ENCODE data around the gene CEP85. TPM values are rescaled to one million over a fixed set of nuclear protein-coding genes. Genes with fewer than 3 reads are reported as not detected.

Gene CEP85, protein sequence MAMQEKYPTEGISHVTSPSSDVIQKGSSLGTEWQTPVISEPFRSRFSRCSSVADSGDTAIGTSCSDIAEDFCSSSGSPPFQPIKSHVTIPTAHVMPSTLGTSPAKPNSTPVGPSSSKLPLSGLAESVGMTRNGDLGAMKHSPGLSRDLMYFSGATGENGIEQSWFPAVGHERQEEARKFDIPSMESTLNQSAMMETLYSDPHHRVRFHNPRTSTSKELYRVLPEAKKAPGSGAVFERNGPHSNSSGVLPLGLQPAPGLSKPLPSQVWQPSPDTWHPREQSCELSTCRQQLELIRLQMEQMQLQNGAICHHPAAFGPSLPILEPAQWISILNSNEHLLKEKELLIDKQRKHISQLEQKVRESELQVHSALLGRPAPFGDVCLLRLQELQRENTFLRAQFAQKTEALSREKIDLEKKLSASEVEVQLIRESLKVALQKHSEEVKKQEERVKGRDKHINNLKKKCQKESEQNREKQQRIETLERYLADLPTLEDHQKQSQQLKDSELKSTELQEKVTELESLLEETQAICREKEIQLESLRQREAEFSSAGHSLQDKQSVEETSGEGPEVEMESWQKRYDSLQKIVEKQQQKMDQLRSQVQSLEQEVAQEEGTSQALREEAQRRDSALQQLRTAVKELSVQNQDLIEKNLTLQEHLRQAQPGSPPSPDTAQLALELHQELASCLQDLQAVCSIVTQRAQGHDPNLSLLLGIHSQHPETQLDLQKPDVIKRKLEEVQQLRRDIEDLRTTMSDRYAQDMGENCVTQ
- 4.6 and 5.4 TPM in 2 replicates for total RNA-seq

DNA sequence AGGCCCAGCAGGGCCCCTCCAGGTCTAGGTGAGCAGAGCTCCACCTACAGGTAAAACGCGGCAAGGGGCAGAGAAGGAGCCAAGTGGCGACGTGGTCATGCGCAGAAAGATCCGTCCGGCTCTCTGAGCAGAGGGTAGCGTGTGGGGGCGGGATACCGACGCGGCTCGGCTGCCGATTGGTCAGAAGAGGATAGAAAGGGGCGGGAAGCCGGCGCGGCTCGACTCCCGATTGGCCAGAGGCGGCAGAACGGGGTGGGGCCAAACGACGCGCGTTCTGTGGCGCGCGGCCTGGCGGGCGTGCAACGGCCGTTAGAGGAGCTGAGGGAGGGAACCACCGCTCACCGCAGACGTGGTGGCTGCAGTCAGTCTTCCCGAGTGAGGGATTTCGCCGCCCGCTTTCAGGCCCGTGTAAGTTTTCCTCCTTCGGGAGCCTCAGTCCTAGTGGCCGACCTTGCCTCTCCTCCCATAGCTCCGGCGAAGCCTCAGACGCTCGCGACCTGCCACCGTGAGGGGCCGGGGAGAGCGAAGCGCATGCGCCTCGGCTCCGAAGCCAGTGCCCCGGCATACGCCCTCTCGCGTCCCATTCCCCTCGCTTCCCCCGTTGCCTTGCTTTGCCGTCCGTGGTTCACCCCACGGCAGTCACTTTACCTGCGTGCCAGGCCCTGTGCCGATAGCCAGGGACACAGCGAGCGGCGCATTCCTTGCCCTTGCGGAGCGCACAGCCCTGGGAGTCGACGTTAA is at the start of gene CEP85:
TSS of gene CEP85 (plus strand) at position 298 of the 741 bp plus-strand sequence. CDS start 5,584 bp downstream, outside the sequence.

DNA sequence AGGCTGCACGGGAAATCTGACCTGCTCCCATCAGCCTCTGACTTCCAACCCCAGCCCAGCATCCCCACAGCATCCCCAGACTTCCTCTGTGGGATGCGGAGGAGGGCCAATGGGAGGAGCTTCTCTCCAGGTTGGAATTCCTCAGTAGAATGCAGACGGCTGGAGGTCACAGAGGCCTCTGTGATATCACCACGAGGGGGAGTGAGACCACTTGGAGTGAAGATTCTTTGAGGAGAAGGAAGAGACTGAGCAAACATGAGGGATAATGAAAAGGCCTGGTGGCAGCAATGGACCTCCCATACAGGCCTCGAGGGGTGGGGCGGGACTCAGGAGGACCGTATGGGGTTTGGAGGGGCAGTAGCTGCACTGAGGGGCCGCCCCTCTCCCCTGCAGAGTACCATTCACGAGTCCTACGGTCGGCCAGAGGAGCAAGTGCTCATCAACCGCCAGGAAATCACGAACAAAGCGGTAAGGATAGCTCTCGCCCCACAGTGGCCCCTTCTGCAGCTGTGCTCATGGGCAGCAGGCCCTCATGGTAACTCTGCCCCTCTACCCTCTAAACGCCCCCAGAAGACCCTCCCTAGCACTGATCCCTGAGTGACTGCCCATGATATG is 43.5 kb upstream of the CEP85 start, which contains the start of gene CATSPER4:
TSS of gene CATSPER4 (plus strand) at position 230 of the 615 bp plus-strand sequence. CDS start at position 256, 26 bp downstream.

DNA sequence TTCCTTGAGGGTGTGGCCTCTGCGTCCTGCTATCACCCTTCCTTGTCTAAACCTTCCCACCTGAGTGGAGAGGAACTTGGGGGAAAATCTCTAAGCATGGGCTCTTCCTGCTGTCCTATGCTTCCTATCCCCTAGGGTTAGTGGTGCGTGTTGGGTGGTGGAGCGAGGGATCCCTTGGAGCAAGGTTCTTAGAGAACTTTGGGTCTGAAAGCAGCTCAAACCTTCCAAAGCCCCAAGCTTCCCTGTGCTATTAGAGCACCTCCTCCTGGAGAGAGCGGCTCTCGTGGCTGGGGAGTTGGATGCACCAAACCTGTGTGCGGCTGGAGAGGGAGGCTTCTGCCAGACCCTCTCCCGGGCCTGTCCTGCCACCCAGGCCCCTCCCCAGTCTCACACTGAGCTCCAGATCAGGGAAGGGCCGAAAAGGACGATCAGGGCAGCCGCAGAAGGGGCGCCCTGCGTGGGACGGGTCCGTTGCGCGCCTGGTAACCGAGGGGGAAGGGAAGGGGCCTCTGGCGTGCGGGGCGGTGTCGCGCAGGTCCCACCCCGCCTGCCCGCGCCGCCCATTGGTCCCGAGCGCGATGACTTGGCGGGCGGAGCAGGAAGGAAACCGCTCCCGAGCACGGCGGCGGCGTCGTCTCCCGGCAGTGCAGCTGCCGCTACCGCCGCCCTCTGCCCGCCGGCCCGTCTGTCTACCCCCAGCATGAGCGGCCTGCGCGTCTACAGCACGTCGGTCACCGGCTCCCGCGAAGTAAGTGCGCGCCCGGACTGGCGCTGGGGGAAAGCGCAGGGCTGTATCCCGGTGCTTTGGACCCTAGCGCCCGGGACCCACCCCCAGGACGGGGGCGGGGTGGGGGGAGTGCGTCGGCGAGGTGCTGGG is 45.7 kb downstream of the CEP85 start, which contains the start of gene SH3BGRL3:
TSS of gene SH3BGRL3 (plus strand) at position 631 of the 877 bp plus-strand sequence. CDS start at position 701, 70 bp downstream.

DNA sequence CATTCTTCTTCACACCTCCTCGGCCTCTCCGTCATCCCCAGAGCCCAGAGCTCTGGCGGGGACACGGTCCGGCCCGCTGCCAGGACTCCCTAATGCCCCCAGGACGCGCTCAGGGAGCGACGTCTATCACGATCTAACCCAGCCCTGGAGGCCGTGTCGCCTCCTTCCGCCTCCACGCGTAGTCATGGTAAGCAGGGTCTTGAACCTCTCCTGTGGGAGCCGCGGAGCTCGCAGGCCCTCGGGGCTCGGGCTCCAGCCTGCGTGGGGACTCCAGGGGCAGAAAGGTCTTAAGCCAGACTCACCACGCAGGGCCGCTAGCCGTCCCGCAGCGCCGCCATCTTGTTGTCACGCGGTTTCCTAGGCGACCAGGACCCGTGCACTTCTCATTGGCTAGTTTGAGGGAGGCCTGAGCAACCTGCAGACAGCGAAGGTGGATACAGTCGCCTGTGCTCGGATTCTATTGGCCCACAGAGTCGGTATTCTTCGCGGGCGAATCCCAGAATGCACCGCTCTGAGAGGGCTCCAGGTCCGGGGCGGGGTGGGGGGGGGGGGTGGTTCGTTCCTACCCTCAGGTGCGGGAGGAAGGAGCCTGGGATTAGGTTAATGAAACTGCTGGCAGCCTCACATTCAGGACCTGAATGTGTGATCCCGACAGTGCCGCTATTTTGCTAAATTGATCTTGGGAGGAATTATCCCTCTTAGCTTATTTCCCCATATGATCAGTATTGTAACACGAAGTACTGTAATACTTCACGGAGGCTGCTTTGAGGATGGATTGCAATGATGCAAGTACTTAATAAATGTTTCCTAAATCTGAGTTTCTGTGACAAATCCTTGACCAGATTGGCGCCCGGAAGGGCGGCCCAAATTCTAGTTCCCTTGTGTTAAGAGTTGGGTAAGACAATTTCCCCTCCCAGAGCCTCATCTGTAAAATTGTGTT is 72.6 kb downstream of the CEP85 start, which contains the start of gene UBXN11:
TSS of gene UBXN11 (minus strand) at position 347 of the 940 bp plus-strand sequence. CDS start 3,753 bp downstream, outside the sequence.

DNA sequence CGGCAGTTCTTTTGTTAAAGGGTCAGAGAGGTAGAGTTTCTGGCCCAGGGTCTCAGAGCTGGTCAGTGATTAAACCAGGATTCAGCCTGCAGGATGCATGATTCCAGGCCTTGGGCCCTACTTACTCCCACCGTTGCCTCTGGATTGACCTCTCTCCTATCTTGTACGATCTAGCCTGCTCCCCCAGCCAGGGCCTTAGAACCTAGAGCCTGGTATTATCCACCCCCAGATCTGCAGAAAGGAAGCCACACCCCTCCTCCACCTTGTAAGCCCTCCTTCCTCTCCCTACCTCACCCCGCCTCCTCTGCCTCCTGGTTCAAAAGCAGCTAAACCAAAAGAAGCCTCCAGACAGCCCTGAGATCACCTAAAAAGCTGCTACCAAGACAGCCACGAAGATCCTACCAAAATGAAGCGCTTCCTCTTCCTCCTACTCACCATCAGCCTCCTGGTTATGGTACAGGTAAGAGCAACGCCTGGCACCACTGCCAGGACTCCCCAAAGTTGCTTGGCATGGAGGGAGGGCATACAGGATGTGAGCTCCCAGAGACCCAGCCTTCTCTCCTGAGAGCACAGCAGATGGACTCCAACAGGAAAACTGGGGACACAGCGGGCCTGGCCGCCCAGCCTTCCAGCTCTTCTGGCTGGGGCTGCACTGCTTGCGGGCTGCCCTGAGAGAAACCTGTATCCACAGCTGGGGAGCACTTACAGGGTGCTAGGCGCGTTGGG is 83.8 kb downstream of the CEP85 start, which contains the start of gene CD52:
TSS of gene CD52 (plus strand) at position 347 of the 726 bp plus-strand sequence. CDS start at position 407, 60 bp downstream.

Other genes with a start within 250 kb of the CEP85 start
- 6.6 and 8.3 TPM in 2 replicates for gene PAFAH2, start 236.1 kb upstream of the CEP85 start, total RNA-seq
- gene EXTL1, start 212.4 kb upstream of the CEP85 start, total RNA-seq = 0.52 and 0.56 TPM in 2 replicates
- not detected in 2 replicates for gene SLC30A2, start 188.1 kb upstream of the CEP85 start, total RNA-seq
- gene TRIM63, start 166.6 kb upstream of the CEP85 start, total RNA-seq = not detected in 2 replicates
- gene PDIK1L, start 122.4 kb upstream of the CEP85 start, total RNA-seq = 2.7 and 5.9 TPM in 2 replicates
- under 0.01 TPM in 1 of 2 replicates, not detected in the other for gene FAM110D, start 75.1 kb upstream of the CEP85 start, total RNA-seq
- not detected in 2 replicates for gene C1orf232, start 65.2 kb upstream of the CEP85 start, total RNA-seq
- gene ZNF593, start 64.3 kb upstream of the CEP85 start, total RNA-seq = 36.7 and 51.8 TPM in 2 replicates
- not detected in 2 replicates for gene ZNF593OS, start 62.4 kb upstream of the CEP85 start, total RNA-seq
- 0.52 TPM in 1 of 2 replicates, not detected in the other for gene CNKSR1, start 56.7 kb upstream of the CEP85 start, total RNA-seq
- gene CATSPER4, start 43.6 kb upstream of the CEP85 start, total RNA-seq = not detected in 2 replicates
- 89.3 and 181 TPM in 2 replicates for gene SH3BGRL3, start 45.9 kb downstream of the CEP85 start, total RNA-seq
- 2.7 and 7.5 TPM in 2 replicates for gene UBXN11, start 72.4 kb downstream of the CEP85 start, total RNA-seq
- not detected in 2 replicates for gene CD52, start 83.8 kb downstream of the CEP85 start, total RNA-seq
- gene CRYBG2, start 119.9 kb downstream of the CEP85 start, total RNA-seq = 0.26 TPM in 1 of 2 replicates, not detected in the other
- gene ZNF683, start 138.6 kb downstream of the CEP85 start, total RNA-seq = not detected in 2 replicates
- not detected in 2 replicates for gene LIN28A, start 176.6 kb downstream of the CEP85 start, total RNA-seq
- 27.9 and 44.2 TPM in 2 replicates for gene DHDDS, start 198.1 kb downstream of the CEP85 start, total RNA-seq
- 355 and 402 TPM in 2 replicates for gene HMGN2, start 238.2 kb downstream of the CEP85 start, total RNA-seq